Natural killer cell (primary cell): ENCODE results near the gene S100A6. TPM values are rescaled to one million over a fixed set of nuclear protein-coding genes. Genes with fewer than 3 reads are reported as not detected.

Experiments
- ATAC-seq, 3 donors: fragments of 150-1000 bp in 2 of 3; fragments of 200-7000 bp in 1 of 3; cut with Tn5 transposase; 1 replicate in 1 of 3; 2 replicates in 2 of 3; pipeline ENCODE4 v1.10.0; 2021; ENCODE audit warnings: mild to moderate bottlenecking in 2 of 3, moderate library complexity in 2 of 3
- DNase-seq, 2 donors: peaks; one replicate each; pipeline versions ENCODE4 v3.0.0 to v3.0.0-alpha.2; 2013 to 2021; ENCODE audit warnings: mixed read lengths in 1 of 2
- H3K27ac ChIP-seq: one replicate; pipeline ENCODE4 v1.5.1; 2013; ENCODE audit warnings: mild to moderate bottlenecking, low read length
- H3K27me3 ChIP-seq: one replicate; pipeline ENCODE4 v1.6.1; 2013; ENCODE audit warnings: low read length; ENCODE audit not compliant: control insufficient read depth, insufficient read depth
- H3K36me3 ChIP-seq: one replicate; pipeline ENCODE4 v1.6.1; 2013; ENCODE audit warnings: low read length; ENCODE audit not compliant: control insufficient read depth, insufficient read depth
- H3K4me1 ChIP-seq: one replicate; pipeline ENCODE4 v1.6.1; 2013; ENCODE audit warnings: low read length; ENCODE audit not compliant: control insufficient read depth, insufficient read depth
- H3K4me3 ChIP-seq: one replicate; pipeline ENCODE4 v1.5.1; 2013; ENCODE audit warnings: low read length
- H3K9me3 ChIP-seq: one replicate; pipeline ENCODE4 v1.6.1; 2013; ENCODE audit warnings: low read length; ENCODE audit not compliant: control insufficient read depth, insufficient read depth
- H3K27ac Mint-ChIP-seq, 2 donors: one replicate each; pipeline ENCODE4 v1.8.0; 2022; ENCODE audit warnings: mild to moderate bottlenecking in 2 of 2, mixed read lengths in 2 of 2, moderate library complexity in 1 of 2
- H3K27me3 Mint-ChIP-seq, 2 donors: one replicate each; pipeline ENCODE4 v1.8.0; 2022; ENCODE audit warnings: low read depth in 2 of 2, mixed read lengths in 2 of 2
- H3K36me3 Mint-ChIP-seq: one replicate; pipeline ENCODE4 v1.8.0; 2022; ENCODE audit warnings: mixed read lengths
- H3K4me1 Mint-ChIP-seq, 2 donors: one replicate each; pipeline ENCODE4 v1.8.0; 2022; ENCODE audit warnings: mixed read lengths in 2 of 2
- H3K4me3 Mint-ChIP-seq: one replicate; pipeline ENCODE4 v1.8.0; 2022; ENCODE audit warnings: mild to moderate bottlenecking, moderate library complexity, mixed read lengths
- H3K9me3 Mint-ChIP-seq, 2 donors: one replicate each; pipeline ENCODE4 v1.8.0; 2022; ENCODE audit warnings: mixed read lengths in 2 of 2
- WGBS: methylation state at CpG from one replicate; pipeline ENCODE4 v1.1.7; 2013; ENCODE audit warnings: missing lambda C conversion rate; ENCODE audit not compliant: insufficient coverage; 5-methylcytosine and 5-hydroxymethylcytosine counted together
- intact Hi-C: fragments of 100-400 bp; cut with micrococcal nuclease; formaldehyde crosslinking; loops from one replicate; pipeline ENCODE4 v1.14.2; 2022
- total RNA-seq, 4 donors: library from RNA; stranded (reverse); fragments of 120-200 nt in 1 of 4; gene quantifications; one replicate each; pipeline versions ENCODE4 v1.2.3 to v1.2.4, GENCODE V29; 2013 to 2022
- TF ChIP-seq, protein P1 (sequence below): fragments of 200-600 bp; IDR thresholded peaks from one replicate; pipeline ENCODE4 v1.8.0; 2022; ENCODE audit warnings: antibody characterized with exemption

The S100A6 gene
- total RNA-seq, 3 donors from 2014 or later (not counting 1 experiment from before 2014, with no cell fraction given), result 174 to 261 (median 245) TPM

DNA sequence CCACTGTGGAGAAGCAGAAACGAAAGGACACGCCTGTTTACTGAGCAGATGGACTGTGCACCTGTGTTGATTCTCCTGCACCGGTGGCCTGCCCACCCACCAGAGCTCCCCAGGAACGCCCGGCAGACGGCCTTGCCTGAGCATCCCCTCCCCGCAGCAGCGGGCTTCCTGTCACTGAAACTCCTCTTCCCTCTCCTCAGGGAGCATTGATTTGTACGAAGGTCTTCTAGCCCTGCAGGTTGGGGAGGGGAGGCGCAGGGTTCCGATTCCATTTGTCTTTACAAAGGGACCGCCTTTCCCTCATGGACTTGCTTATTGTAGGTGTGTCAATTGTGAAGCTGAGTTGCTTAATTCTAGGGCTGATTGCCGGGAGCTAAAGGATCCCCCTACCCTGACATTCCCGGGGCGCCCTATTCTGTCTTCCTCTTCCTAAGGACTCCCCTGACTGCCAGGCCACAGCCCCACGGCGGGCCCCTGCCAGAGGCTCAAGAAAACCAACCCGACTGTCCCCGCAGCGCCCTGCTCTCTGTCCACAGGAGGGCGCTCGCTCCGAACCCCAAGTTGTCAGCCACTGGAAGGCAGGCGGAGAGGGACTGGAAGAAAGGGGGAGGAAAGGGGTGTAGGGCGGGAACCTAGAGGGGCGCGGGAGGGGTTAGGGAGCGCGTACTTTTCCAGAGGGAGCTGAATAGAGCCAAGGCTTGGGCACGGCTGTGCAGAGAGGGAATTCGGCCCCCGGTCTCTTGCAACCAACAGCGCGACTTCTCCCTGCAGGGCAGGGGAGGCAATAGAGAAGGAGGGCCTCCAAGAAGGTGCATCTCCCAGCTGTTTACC, 2.8 kb downstream of the S100A6 start:
- no peaks in the 10 kb centered on the region for H3K36me3 Mint-ChIP-seq
- 38% methylated on average over 34 of the region's 34 CpGs for WGBS
- no peaks in the 10 kb centered on the region for H3K9me3 ChIP-seq
- H3K27ac ChIP-seq, result peak overlapping the region; percentile 71
- peaks cover 50 to 57% of the 10 kb centered on the region in 2 donors for H3K4me1 Mint-ChIP-seq
- intact Hi-C loops, result loop anchor here (1.0 kb wide), 1 partner anchor 35 kb away; no protein-coding TSS in a partner anchor
- ATAC-seq, result no peak
- DNase-seq, result peak; percentile 73 to 88
- peak overlapping the region; percentile 1 for H3K4me3 ChIP-seq
- H3K4me1 ChIP-seq, result peaks cover 59% of the 10 kb centered on the region
- no peaks in the 10 kb centered on the region for H3K27me3 Mint-ChIP-seq
- H3K36me3 ChIP-seq, result peaks cover 8% of the 10 kb centered on the region
- TF ChIP-seq, protein P1, sequence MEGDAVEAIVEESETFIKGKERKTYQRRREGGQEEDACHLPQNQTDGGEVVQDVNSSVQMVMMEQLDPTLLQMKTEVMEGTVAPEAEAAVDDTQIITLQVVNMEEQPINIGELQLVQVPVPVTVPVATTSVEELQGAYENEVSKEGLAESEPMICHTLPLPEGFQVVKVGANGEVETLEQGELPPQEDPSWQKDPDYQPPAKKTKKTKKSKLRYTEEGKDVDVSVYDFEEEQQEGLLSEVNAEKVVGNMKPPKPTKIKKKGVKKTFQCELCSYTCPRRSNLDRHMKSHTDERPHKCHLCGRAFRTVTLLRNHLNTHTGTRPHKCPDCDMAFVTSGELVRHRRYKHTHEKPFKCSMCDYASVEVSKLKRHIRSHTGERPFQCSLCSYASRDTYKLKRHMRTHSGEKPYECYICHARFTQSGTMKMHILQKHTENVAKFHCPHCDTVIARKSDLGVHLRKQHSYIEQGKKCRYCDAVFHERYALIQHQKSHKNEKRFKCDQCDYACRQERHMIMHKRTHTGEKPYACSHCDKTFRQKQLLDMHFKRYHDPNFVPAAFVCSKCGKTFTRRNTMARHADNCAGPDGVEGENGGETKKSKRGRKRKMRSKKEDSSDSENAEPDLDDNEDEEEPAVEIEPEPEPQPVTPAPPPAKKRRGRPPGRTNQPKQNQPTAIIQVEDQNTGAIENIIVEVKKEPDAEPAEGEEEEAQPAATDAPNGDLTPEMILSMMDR, result peak; percentile 78
- no peaks in the 10 kb centered on the region for H3K27me3 ChIP-seq
- H3K9me3 Mint-ChIP-seq, result no peaks in the 10 kb centered on the region
- H3K27ac Mint-ChIP-seq, result peak overlapping the region; percentile 90 to 94
- H3K4me3 Mint-ChIP-seq, result peak overlapping the region; percentile 84

DNA sequence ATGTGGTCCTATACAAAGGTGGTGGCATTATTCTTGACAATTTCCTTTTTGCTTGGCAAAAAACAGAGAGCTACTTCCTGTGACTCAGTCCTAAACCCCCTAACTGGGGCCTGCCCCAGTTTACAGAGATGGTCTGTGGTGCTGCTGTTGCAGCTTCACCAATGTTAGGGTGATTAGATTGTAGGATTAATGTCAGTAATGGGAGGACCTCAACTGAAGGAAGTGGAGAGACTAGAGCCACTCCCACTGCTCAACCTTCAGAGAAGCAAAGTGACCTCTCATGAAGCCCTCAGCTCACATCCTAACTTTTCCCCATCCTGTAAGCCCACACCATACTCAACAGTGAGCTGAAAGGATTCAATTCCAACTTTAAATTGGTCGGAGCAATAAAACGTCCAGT, 3.6 kb downstream of the S100A6 start:
- Mint-ChIP-seq H3K27me3 (no peaks in the 10 kb centered on the region), H3K36me3 (no peaks in the 10 kb centered on the region), H3K4me3 (peak overlapping the region; percentile 84), H3K27ac (peak overlapping the region; percentile 90 to 94), H3K9me3 (no peaks in the 10 kb centered on the region), H3K4me1 (peaks cover 50 to 53% of the 10 kb centered on the region in 2 donors)
- Histone ChIP-seq H3K9me3 (no peaks in the 10 kb centered on the region), H3K36me3 (peaks cover 8% of the 10 kb centered on the region), H3K4me3 (no peak overlapping the region), H3K4me1 (peaks cover 57% of the 10 kb centered on the region), H3K27me3 (no peaks in the 10 kb centered on the region), H3K27ac (peak overlapping the region; percentile 71)
- intact Hi-C loops, result no loop called here
- TF ChIP-seq, protein P1, result no peak
- peak in 1 of 2 donors; percentile 67 for DNase-seq
- 81% methylated on average over 2 of the region's 2 CpGs for WGBS
- ATAC-seq, result peak; percentile 22 to 30 (median 27)

DNA sequence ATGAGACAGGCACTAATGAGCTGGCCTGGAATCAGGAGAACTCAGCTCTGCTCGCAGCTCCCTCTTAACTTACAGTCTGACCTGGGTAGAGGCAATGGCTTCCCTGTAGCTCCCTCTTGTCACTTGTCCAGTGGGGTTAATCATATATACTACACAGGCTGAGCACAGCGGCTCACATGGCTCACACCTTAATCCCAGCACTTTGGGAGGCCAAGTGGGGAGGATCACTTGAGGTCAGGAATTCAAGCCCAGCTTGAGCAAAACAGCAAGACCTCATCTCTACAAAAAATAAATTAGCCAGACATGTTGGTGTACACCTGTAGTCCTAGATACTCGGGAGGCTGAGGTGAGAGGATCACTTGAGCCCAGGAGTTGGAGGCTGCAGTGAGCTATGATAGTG, 4.2 kb downstream of the S100A6 start:
- Histone ChIP-seq H3K4me3 (no peak overlapping the region), H3K4me1 (peaks cover 51% of the 10 kb centered on the region), H3K9me3 (no peaks in the 10 kb centered on the region), H3K36me3 (peaks cover 8% of the 10 kb centered on the region), H3K27me3 (no peaks in the 10 kb centered on the region), H3K27ac (peak overlapping the region; percentile 71)
- TF ChIP-seq, protein P1, result no peak
- H3K9me3 Mint-ChIP-seq, result no peaks in the 10 kb centered on the region
- H3K36me3 Mint-ChIP-seq, result no peaks in the 10 kb centered on the region
- ATAC-seq (no peak), DNase-seq (no peak)
- 80% methylated on average over 3 of the region's 3 CpGs for WGBS
- no peaks in the 10 kb centered on the region for H3K27me3 Mint-ChIP-seq
- H3K4me3 Mint-ChIP-seq, result no peak overlapping the region
- peak overlapping the region; percentile 90 to 94 for H3K27ac Mint-ChIP-seq
- peaks cover 47 to 48% of the 10 kb centered on the region in 2 donors for H3K4me1 Mint-ChIP-seq
- intact Hi-C loops, result no loop called here
